Liver (tissue), 9 donors: ENCODE results near the gene CELSR2. TPM values are rescaled to one million over a fixed set of nuclear protein-coding genes. Genes with fewer than 3 reads are reported as not detected.

ENCODE experiments used
- DNase-seq: peaks from one replicate; pipeline ENCODE4 v3.0.0-alpha.2; 2017; ENCODE audit warnings: low spot score
- H3K27ac ChIP-seq, 2 donors: one replicate each; pipeline ENCODE4 v1.7.0; 2013; ENCODE audit warnings: inconsistent platforms in 2 of 2, low read length in 2 of 2, control low read depth in 1 of 2, low read depth in 1 of 2, mild to moderate bottlenecking in 1 of 2
- H3K27me3 ChIP-seq, 4 donors: one replicate each; pipeline versions ENCODE4 v1.6.1 to v1.7.0; 2013; ENCODE audit warnings: low read length in 3 of 4, inconsistent platforms in 1 of 4, mild to moderate bottlenecking in 1 of 4, moderate library complexity in 1 of 4; ENCODE audit not compliant: control insufficient read depth in 4 of 4, insufficient read depth in 4 of 4
- H3K36me3 ChIP-seq, 4 donors: one replicate each; pipeline versions ENCODE4 v1.6.1 to v1.7.0; 2013; ENCODE audit warnings: low read length in 3 of 4, mild to moderate bottlenecking in 3 of 4, low read depth in 1 of 4, moderate library complexity in 1 of 4; ENCODE audit not compliant: control insufficient read depth in 4 of 4, insufficient read depth in 3 of 4
- H3K4me1 ChIP-seq, 4 donors: one replicate each; pipeline versions ENCODE4 v1.6.1 to v1.7.0; 2013; ENCODE audit warnings: low read length in 3 of 4, mild to moderate bottlenecking in 3 of 4, moderate library complexity in 1 of 4; ENCODE audit not compliant: control insufficient read depth in 4 of 4, insufficient read depth in 4 of 4
- H3K4me3 ChIP-seq, 3 donors: one replicate each; pipeline versions ENCODE4 v1.6.1 to v1.7.0; 2013; ENCODE audit warnings: low read length in 3 of 3, control low read depth in 1 of 3, low read depth in 1 of 3, mild to moderate bottlenecking in 1 of 3
- H3K9ac ChIP-seq, 2 donors: one replicate each; pipeline ENCODE4 v1.7.0; 2013; ENCODE audit warnings: low read length in 2 of 2, mild to moderate bottlenecking in 2 of 2, moderate library complexity in 2 of 2, control low read depth in 1 of 2, low read depth in 1 of 2
- H3K9me3 ChIP-seq, 4 donors: one replicate each; pipeline versions ENCODE4 v1.6.1 to v1.7.0; 2013; ENCODE audit warnings: low read length in 3 of 4; ENCODE audit not compliant: control insufficient read depth in 4 of 4
- EGR1 ChIP-seq, 2 donors: IDR thresholded peaks; 2 replicates each; pipeline ENCODE4 v1.6.1; 2016 to 2018; ENCODE audit warnings: antibody characterized with exemption in 2 of 2, low read depth in 2 of 2
- FOXA1 ChIP-seq: IDR thresholded peaks from 2 replicates; pipeline ENCODE4 v1.6.1; 2016; ENCODE audit warnings: antibody characterized with exemption
- FOXA2 ChIP-seq: IDR thresholded peaks from 2 replicates; pipeline ENCODE4 v1.6.1; 2016; ENCODE audit warnings: antibody characterized with exemption
- GABPA ChIP-seq, 2 donors: IDR thresholded peaks in 1 of 2; conservative IDR thresholded peaks in 1 of 2; 2 replicates each; pipeline ENCODE4 v1.6.1; 2016; ENCODE audit warnings: antibody characterized with exemption in 2 of 2, mild to moderate bottlenecking in 1 of 2, moderate library complexity in 1 of 2
- HNF4A ChIP-seq, 2 donors: conservative IDR thresholded peaks; 2 replicates each; pipeline ENCODE4 v1.6.1; 2016; ENCODE audit warnings: antibody characterized with exemption in 2 of 2, mild to moderate bottlenecking in 2 of 2
- HNF4G ChIP-seq: IDR thresholded peaks from 2 replicates; pipeline ENCODE4 v1.6.1; 2016; ENCODE audit warnings: antibody characterized with exemption
- JUND ChIP-seq, 2 donors: IDR thresholded peaks; 2 replicates each; pipeline ENCODE4 v1.6.1; 2016; ENCODE audit warnings: antibody characterized with exemption in 2 of 2
- NR2F2 ChIP-seq: IDR thresholded peaks from 2 replicates; pipeline ENCODE4 v1.6.1; 2016; ENCODE audit warnings: antibody characterized with exemption
- RAD21 ChIP-seq, 2 donors: IDR thresholded peaks; 2 replicates each; pipeline ENCODE4 v1.6.1; 2016; ENCODE audit warnings: antibody characterized with exemption in 2 of 2, mild to moderate bottlenecking in 2 of 2
- TAF1 ChIP-seq: conservative IDR thresholded peaks from 2 replicates; pipeline ENCODE4 v1.6.1; 2016; ENCODE audit warnings: antibody characterized with exemption, mild to moderate bottlenecking
- YY1 ChIP-seq: IDR thresholded peaks from 2 replicates; pipeline ENCODE4 v1.6.1; 2016; ENCODE audit warnings: antibody characterized with exemption, mild to moderate bottlenecking
- WGBS: extraction: QIAGEN DNeasy Blood & Tissue Kit; methylation state at CpG from one replicate; pipeline ENCODE4 v1.1.7; 2013; 5-methylcytosine and 5-hydroxymethylcytosine counted together
- polyA plus RNA-seq, 2 donors: library from polyadenylated mRNA; stranded (reverse) in 1 of 2; unstranded in 1 of 2; fragments of 200-250 nt in 1 of 2; fragments of >200 nt in 1 of 2; fragmentation: Nextera tagmentation in 1 of 2; extraction: Ambion mirVana in 1 of 2; gene quantifications; one replicate each; pipeline versions ENCODE4 v1.2.1 to v1.2.3, GENCODE V29; 2013 to 2015
- total RNA-seq, 2 donors: library from RNA; depleted of rRNA; stranded (reverse); fragments of >200 nt; gene quantifications; one replicate each; pipeline ENCODE4 v1.2.3, GENCODE V29; 2014
- TF ChIP-seq, protein P1 (sequence below): IDR thresholded peaks from 2 replicates; pipeline ENCODE4 v1.6.1; 2016; ENCODE audit warnings: antibody characterized with exemption
- TF ChIP-seq, protein P2 (sequence below): IDR thresholded peaks from 2 replicates; pipeline ENCODE4 v1.6.1; 2016; ENCODE audit warnings: antibody characterized with exemption
- TF ChIP-seq, protein P3 (sequence below): fragments of 150-350 bp; IDR thresholded peaks from 2 replicates; pipeline ENCODE4 v1.5.1; 2017; ENCODE audit warnings: improper control_type of control experiment, low read depth, low read length; ENCODE audit not compliant: missing input control
- TF ChIP-seq, protein P4 (sequence below): IDR thresholded peaks from 2 replicates; pipeline ENCODE4 v1.6.1; 2016; ENCODE audit warnings: antibody characterized with exemption
- TF ChIP-seq, protein P5 (sequence below): IDR thresholded peaks from 2 replicates; pipeline ENCODE4 v1.6.1; 2016; ENCODE audit warnings: antibody characterized with exemption, mild to moderate bottlenecking
- donor health status: healthy.
- donor health status: healthy.
- donor health status: healthy.
- donor health status: healthy.
- donor health status: healthy.

CELSR2 gene
- total and polyA plus RNA-seq, 4 donors, result 0.73 to 1.6 (median 1.2) TPM

DNA sequence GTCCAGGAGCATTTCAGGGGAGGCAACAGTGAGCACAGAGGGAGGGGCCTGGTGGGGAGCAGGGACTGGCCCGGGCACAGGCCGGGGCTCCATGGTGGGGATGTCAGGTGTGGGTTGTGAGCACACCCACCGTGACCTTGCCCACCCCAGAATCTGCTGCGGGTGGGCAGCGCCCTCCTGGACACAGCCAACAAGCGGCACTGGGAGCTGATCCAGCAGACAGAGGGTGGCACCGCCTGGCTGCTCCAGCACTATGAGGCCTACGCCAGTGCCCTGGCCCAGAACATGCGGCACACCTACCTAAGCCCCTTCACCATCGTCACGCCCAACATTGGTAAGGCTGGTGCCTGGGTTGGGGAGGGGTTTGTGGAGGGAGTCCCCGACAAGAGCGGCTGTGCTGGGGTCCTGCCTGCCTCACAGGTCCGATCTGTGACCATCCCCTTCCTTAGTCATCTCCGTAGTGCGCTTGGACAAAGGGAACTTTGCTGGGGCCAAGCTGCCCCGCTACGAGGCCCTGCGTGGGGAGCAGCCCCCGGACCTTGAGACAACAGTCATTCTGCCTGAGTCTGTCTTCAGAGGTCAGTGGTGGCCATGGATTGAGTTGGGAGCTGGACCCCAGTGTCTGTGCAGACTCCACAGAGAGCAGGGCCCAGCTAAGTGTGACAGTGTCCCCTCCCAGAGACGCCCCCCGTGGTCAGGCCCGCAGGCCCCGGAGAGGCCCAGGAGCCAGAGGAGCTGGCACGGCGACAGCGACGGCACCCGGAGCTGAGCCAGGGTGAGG is 19.3 kb downstream of the CELSR2 start:
- DNase-seq, result no peak
- no peaks in the 10 kb centered on the region for H3K9me3 ChIP-seq
- no peaks in the 10 kb centered on the region for H3K4me1 ChIP-seq
- 96% methylated on average over 29 of the region's 29 CpGs for WGBS
- H3K27me3 ChIP-seq, result no peaks in the 10 kb centered on the region
- H3K9ac ChIP-seq, result no peak overlapping the region
- no peak overlapping the region for H3K27ac ChIP-seq
- H3K36me3 ChIP-seq, result no peaks in the 10 kb centered on the region
- no peak overlapping the region for H3K4me3 ChIP-seq
- no peak for TF ChIP-seq FOXA2
- TF ChIP-seq, protein P1, sequence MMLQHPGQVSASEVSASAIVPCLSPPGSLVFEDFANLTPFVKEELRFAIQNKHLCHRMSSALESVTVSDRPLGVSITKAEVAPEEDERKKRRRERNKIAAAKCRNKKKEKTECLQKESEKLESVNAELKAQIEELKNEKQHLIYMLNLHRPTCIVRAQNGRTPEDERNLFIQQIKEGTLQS, result no peak
- no peak for TF ChIP-seq JUND (IDR thresholded peaks at IDR 0.05)
- no peak for TF ChIP-seq HNF4A (conservative IDR thresholded peaks at IDR 0.05)
- TF ChIP-seq, protein P2, sequence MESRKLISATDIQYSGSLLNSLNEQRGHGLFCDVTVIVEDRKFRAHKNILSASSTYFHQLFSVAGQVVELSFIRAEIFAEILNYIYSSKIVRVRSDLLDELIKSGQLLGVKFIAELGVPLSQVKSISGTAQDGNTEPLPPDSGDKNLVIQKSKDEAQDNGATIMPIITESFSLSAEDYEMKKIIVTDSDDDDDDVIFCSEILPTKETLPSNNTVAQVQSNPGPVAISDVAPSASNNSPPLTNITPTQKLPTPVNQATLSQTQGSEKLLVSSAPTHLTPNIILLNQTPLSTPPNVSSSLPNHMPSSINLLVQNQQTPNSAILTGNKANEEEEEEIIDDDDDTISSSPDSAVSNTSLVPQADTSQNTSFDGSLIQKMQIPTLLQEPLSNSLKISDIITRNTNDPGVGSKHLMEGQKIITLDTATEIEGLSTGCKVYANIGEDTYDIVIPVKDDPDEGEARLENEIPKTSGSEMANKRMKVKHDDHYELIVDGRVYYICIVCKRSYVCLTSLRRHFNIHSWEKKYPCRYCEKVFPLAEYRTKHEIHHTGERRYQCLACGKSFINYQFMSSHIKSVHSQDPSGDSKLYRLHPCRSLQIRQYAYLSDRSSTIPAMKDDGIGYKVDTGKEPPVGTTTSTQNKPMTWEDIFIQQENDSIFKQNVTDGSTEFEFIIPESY, result no peak
- no peak for TF ChIP-seq FOXA1
- no peak for TF ChIP-seq NR2F2
- TF ChIP-seq, protein P3, sequence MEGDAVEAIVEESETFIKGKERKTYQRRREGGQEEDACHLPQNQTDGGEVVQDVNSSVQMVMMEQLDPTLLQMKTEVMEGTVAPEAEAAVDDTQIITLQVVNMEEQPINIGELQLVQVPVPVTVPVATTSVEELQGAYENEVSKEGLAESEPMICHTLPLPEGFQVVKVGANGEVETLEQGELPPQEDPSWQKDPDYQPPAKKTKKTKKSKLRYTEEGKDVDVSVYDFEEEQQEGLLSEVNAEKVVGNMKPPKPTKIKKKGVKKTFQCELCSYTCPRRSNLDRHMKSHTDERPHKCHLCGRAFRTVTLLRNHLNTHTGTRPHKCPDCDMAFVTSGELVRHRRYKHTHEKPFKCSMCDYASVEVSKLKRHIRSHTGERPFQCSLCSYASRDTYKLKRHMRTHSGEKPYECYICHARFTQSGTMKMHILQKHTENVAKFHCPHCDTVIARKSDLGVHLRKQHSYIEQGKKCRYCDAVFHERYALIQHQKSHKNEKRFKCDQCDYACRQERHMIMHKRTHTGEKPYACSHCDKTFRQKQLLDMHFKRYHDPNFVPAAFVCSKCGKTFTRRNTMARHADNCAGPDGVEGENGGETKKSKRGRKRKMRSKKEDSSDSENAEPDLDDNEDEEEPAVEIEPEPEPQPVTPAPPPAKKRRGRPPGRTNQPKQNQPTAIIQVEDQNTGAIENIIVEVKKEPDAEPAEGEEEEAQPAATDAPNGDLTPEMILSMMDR, result no peak
- TF ChIP-seq, protein P4, sequence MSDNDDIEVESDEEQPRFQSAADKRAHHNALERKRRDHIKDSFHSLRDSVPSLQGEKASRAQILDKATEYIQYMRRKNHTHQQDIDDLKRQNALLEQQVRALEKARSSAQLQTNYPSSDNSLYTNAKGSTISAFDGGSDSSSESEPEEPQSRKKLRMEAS, result no peak
- no peak for TF ChIP-seq GABPA (IDR thresholded peaks at IDR 0.05 in 1 of 2, conservative IDR thresholded peaks at IDR 0.05 in 1 of 2)
- no peak for TF ChIP-seq TAF1
- no peak for TF ChIP-seq HNF4G
- no peak for TF ChIP-seq YY1
- no peak for TF ChIP-seq EGR1 (IDR thresholded peaks at IDR 0.05; ENCODE audit: low read depth in 2 of 2)

DNA sequence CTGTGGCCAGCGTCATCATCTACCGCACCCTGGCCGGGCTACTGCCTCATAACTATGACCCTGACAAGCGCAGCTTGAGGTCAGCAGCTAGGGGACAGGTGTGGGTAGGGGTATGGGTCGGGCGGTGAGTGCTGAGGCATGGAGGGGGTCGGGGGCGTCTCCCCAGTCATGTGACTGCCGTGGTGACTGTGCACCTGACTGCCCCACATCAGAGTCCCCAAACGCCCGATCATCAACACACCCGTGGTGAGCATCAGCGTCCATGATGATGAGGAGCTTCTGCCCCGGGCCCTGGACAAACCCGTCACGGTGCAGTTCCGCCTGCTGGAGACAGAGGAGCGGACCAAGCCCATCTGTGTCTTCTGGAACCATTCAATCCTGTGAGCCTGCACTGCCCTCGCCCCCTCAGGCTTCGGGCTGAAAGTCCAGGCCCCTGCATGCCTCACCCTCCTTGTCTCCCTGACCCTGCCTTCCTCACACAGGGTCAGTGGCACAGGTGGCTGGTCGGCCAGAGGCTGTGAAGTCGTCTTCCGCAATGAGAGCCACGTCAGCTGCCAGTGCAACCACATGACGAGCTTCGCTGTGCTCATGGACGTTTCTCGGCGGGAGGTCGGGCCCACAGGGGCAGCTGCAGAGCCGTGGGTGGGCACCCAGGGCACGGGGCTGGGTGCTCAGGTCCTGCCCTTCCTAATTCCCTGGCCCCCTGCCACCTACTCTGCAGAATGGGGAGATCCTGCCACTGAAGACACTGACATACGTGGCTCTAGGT is 20.1 kb downstream of the CELSR2 start:
- WGBS, result 93% methylated on average over 33 of the region's 33 CpGs
- Histone ChIP-seq H3K9me3 (no peaks in the 10 kb centered on the region), H3K27me3 (no peaks in the 10 kb centered on the region), H3K27ac (no peak overlapping the region), H3K9ac (no peak overlapping the region), H3K4me1 (peaks cover 0 to 3% (median 2%) of the 10 kb centered on the region in 4 donors), H3K4me3 (no peak overlapping the region), H3K36me3 (no peaks in the 10 kb centered on the region)
- DNase-seq, result no peak
- TF ChIP-seq JUND (IDR thresholded peaks at IDR 0.05) (no peak), GABPA (IDR thresholded peaks at IDR 0.05 in 1 of 2, conservative IDR thresholded peaks at IDR 0.05 in 1 of 2) (no peak), YY1 (no peak), EGR1 (IDR thresholded peaks at IDR 0.05; ENCODE audit: low read depth in 2 of 2) (no peak), FOXA2 (no peak), HNF4G (no peak), NR2F2 (no peak), RAD21 (IDR thresholded peaks at IDR 0.05) (no peak)
- TF ChIP-seq, protein P5, sequence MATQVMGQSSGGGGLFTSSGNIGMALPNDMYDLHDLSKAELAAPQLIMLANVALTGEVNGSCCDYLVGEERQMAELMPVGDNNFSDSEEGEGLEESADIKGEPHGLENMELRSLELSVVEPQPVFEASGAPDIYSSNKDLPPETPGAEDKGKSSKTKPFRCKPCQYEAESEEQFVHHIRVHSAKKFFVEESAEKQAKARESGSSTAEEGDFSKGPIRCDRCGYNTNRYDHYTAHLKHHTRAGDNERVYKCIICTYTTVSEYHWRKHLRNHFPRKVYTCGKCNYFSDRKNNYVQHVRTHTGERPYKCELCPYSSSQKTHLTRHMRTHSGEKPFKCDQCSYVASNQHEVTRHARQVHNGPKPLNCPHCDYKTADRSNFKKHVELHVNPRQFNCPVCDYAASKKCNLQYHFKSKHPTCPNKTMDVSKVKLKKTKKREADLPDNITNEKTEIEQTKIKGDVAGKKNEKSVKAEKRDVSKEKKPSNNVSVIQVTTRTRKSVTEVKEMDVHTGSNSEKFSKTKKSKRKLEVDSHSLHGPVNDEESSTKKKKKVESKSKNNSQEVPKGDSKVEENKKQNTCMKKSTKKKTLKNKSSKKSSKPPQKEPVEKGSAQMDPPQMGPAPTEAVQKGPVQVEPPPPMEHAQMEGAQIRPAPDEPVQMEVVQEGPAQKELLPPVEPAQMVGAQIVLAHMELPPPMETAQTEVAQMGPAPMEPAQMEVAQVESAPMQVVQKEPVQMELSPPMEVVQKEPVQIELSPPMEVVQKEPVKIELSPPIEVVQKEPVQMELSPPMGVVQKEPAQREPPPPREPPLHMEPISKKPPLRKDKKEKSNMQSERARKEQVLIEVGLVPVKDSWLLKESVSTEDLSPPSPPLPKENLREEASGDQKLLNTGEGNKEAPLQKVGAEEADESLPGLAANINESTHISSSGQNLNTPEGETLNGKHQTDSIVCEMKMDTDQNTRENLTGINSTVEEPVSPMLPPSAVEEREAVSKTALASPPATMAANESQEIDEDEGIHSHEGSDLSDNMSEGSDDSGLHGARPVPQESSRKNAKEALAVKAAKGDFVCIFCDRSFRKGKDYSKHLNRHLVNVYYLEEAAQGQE, result no peak
- TF ChIP-seq, protein P2, result no peak
- TF ChIP-seq, protein P3, result no peak
